K562 (cell line): ENCODE data around the gene POLE2. TPM values are rescaled to one million over a fixed set of nuclear protein-coding genes. Genes with fewer than 3 reads are reported as not detected.

Experiments used
- ASH1L ChIP-seq: fragments of 450-650 bp; IDR thresholded peaks from 2 replicates; pipeline ENCODE4 v1.6.1; 2018; ENCODE audit warnings: borderline replicate concordance, mild to moderate bottlenecking, low read depth; ENCODE audit not compliant: partially characterized antibody
- BCLAF1 ChIP-seq, 2 experiments: fragments of 450-650 bp in 1 of 2; IDR thresholded peaks; 2 replicates each; pipeline ENCODE4 v1.6.1; 2011 to 2017; ENCODE audit warnings: low read depth in 2 of 2, antibody characterized with exemption in 1 of 2, borderline replicate concordance in 1 of 2, low read length in 1 of 2, mild to moderate bottlenecking in 1 of 2, mixed read lengths in 1 of 2; ENCODE audit not compliant: control insufficient read depth in 1 of 2
- BRD9 ChIP-seq: fragments of 450-650 bp; IDR thresholded peaks from 2 replicates; pipeline ENCODE4 v1.6.1; 2018; ENCODE audit warnings: low read depth; ENCODE audit not compliant: partially characterized antibody
- E2F1 ChIP-seq: sonication (generic); formaldehyde crosslinking; IDR thresholded peaks from 2 replicates; pipeline ENCODE4 v1.8.1; 2023; ENCODE audit warnings: mild to moderate bottlenecking, missing genetic modification reagents, moderate library complexity
- GTF2F1 ChIP-seq: IDR thresholded peaks from 2 replicates; pipeline ENCODE4 v1.6.1; 2011; ENCODE audit warnings: low read depth, low read length, improper control_type of control experiment
- HMG20B ChIP-seq: fragments of 250-450 bp; sonication (Bioruptor Pico); IDR thresholded peaks from 2 replicates; pipeline ENCODE4 v1.5.0; 2021; ENCODE audit warnings: mild to moderate bottlenecking
- KLF6 ChIP-seq: fragments of 250-450 bp; sonication (Bioruptor Pico); IDR thresholded peaks from 2 replicates; pipeline ENCODE4 v1.4.0; 2020; ENCODE audit warnings: mild to moderate bottlenecking, moderate library complexity, borderline replicate concordance
- NBN ChIP-seq: fragments of 450-650 bp; IDR thresholded peaks from 2 replicates; pipeline ENCODE4 v1.6.1; 2016; ENCODE audit warnings: low read depth, mild to moderate bottlenecking
- RB1 ChIP-seq: fragments of 450-650 bp; IDR thresholded peaks from 2 replicates; pipeline ENCODE4 v1.6.1; 2017; ENCODE audit warnings: low read depth, mild to moderate bottlenecking
- U2AF2 ChIP-seq: fragments of 200-400 bp; formaldehyde crosslinking; optimal IDR thresholded peaks from 2 replicates; pipeline ENCODE3; 2017; ENCODE audit warnings: low read depth, mild to moderate bottlenecking, low read length
- ZFP30 ChIP-seq: fragments of 250-450 bp; sonication (Bioruptor Pico); IDR thresholded peaks from 2 replicates; pipeline ENCODE4 v1.8.0; 2022; ENCODE audit warnings: moderate library complexity, mild to moderate bottlenecking, inconsistent platforms, borderline replicate concordance
- ZNF184 ChIP-seq: sonication (generic); formaldehyde crosslinking; IDR thresholded peaks from 2 replicates; pipeline ENCODE4 v1.5.0; 2020; ENCODE audit warnings: missing genetic modification reagents
- ZNF263 ChIP-seq: sonication (generic); formaldehyde crosslinking; IDR thresholded peaks from 2 replicates; pipeline ENCODE4 v1.8.0; 2022; ENCODE audit warnings: mild to moderate bottlenecking, missing genetic modification reagents, borderline replicate concordance
- ZNF583 ChIP-seq: fragments of 250-450 bp; sonication (Bioruptor Pico); IDR thresholded peaks from 2 replicates; pipeline ENCODE4 v1.4.0; 2020
- polyA plus RNA-seq, 8 experiments: library from polyadenylated mRNA; depleted of rRNA in 4 of 8; stranded (reverse) in 5 of 8; unstranded in 3 of 8; fragments of >200 nt; fragmentation: Nextera tagmentation in 2 of 8; fragmentation: Illumina TruSeq in 1 of 8; extraction: Ambion mirVana in 2 of 8; extraction: Trizol in 1 of 8; gene quantifications; 2 replicates each; pipeline versions ENCODE4 v1.2.1 to v1.2.3, GENCODE V29; 2011 to 2014; ENCODE audit warnings: inconsistent platforms in 1 of 8, missing spikeins in 1 of 8
- total RNA-seq, 7 experiments: library from RNA; depleted of rRNA in 6 of 7; stranded (reverse); fragments of >200 nt in 6 of 7; fragmentation: Illumina TruSeq in 2 of 7; extraction: Trizol in 2 of 7; gene quantifications; 2 replicates each; pipeline versions ENCODE4 v1.2.1 to v1.2.3, GENCODE V29; 2011 to 2021; ENCODE audit warnings: low replicate concordance in 1 of 7
- TF ChIP-seq, protein P1 (sequence below), 3 experiments: fragments of 200-800 bp in 1 of 3; fragments of 250-450 bp in 1 of 3; fragments of 450-650 bp in 1 of 3; sonication (Bioruptor Pico) in 1 of 3; sonication (Bioruptor generic) in 1 of 3; formaldehyde crosslinking in 1 of 3; IDR thresholded peaks; 2 replicates each; pipeline versions ENCODE4 v1.6.1 to v1.8.0; 2016 to 2022; ENCODE audit warnings: mild to moderate bottlenecking in 2 of 3, missing genetic modification characterization in 2 of 3, missing compliant biosample characterization in 1 of 3, moderate library complexity in 1 of 3
- TF ChIP-seq, protein P2 (sequence below): sonication (generic); formaldehyde crosslinking; IDR thresholded peaks from 2 replicates; pipeline ENCODE4 v1.5.0; 2020; ENCODE audit warnings: missing genetic modification reagents

Gene POLE2
- total and polyA plus RNA-seq, 9 of the 15 experiments (the other 6 are each of a cell fraction or from before 2014, with no cell fraction given) = 30.7 to 78.4 (median 55.4) TPM

DNA sequence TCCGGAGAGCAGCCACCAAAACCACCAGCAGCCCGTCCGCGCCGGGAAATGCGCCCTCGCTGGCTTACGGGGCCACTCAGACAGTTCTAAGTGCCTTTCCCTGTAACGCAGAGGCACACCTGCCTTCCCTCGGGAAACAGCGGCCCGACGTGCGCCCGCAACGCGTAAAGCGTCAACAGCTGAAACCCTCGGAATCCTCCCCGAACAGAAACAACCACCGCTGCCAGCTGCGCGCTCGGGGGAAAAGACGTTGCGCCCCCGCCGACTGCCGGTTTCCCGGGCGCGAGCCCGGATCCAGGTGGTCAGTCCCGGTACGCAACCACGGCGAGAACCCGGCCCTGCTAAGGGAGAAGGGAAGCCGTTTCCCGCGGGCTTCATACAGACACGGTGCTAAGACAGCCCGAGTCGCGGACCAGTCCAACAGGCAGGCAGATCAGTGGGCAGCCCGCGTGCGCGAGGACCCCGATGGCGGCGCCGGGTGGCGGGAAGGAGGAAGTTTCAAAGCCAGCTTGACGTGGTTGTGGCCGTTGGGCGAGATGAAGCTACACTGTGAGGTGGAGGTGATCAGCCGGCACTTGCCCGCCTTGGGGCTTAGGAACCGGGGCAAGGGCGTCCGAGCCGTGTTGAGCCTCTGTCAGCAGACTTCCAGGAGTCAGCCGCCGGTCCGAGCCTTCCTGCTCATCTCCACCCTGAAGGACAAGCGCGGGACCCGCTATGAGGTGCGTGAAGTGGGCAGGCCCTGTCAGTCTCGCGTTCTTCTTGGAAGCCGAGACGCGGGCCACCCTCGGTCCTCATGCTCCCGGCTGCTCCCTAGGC lies 89.3 kb downstream of the POLE2 start, which contains the start of gene LRR1 (continued):
- TF ChIP-seq ASH1L (no peak), BCLAF1 (IDR thresholded peaks at IDR 0.05; ENCODE audit: borderline replicate concordance in 1 of 2, control insufficient read depth in 1 of 2, low read depth in 2 of 2, low read length in 1 of 2) (no peak), GTF2F1 (no peak; the same call in 1 of the 2 replicates), U2AF2 (no peak), ZNF263 (CRISPR knock-in tag) (peak; percentile 50; the same call in 1 of the 2 replicates), NBN (no peak), ZFP30 (no peak), KLF6 (no peak), ZNF184 (no peak), BRD9 (peak; percentile 11), E2F1 (CRISPR knock-in tag) (peak; percentile 88), HMG20B (CRISPR knock-in tag) (no peak), RB1 (peak; percentile 70), ZNF583 (no peak)
- TF ChIP-seq, protein P1, sequence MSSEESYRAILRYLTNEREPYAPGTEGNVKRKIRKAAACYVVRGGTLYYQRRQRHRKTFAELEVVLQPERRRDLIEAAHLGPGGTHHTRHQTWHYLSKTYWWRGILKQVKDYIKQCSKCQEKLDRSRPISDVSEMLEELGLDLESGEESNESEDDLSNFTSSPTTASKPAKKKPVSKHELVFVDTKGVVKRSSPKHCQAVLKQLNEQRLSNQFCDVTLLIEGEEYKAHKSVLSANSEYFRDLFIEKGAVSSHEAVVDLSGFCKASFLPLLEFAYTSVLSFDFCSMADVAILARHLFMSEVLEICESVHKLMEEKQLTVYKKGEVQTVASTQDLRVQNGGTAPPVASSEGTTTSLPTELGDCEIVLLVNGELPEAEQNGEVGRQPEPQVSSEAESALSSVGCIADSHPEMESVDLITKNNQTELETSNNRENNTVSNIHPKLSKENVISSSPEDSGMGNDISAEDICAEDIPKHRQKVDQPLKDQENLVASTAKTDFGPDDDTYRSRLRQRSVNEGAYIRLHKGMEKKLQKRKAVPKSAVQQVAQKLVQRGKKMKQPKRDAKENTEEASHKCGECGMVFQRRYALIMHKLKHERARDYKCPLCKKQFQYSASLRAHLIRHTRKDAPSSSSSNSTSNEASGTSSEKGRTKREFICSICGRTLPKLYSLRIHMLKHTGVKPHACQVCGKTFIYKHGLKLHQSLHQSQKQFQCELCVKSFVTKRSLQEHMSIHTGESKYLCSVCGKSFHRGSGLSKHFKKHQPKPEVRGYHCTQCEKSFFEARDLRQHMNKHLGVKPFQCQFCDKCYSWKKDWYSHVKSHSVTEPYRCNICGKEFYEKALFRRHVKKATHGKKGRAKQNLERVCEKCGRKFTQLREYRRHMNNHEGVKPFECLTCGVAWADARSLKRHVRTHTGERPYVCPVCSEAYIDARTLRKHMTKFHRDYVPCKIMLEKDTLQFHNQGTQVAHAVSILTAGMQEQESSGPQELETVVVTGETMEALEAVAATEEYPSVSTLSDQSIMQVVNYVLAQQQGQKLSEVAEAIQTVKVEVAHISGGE (CRISPR knock-in tag; IDR thresholded peaks at IDR 0.05) = 0 out of 6 replicates have a peak, but pooled peaks of 1 of the 3 experiments have one; percentile 34
- TF ChIP-seq, protein P2, sequence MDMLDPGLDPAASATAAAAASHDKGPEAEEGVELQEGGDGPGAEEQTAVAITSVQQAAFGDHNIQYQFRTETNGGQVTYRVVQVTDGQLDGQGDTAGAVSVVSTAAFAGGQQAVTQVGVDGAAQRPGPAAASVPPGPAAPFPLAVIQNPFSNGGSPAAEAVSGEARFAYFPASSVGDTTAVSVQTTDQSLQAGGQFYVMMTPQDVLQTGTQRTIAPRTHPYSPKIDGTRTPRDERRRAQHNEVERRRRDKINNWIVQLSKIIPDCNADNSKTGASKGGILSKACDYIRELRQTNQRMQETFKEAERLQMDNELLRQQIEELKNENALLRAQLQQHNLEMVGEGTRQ (CRISPR knock-in tag) = no peak
